DMS79 treated with DMSO at 0.1 percent for 48 hours (cell line): Measurements from ENCODE around the gene COX8C.

Source experiments
- DNase-seq: peaks from one replicate; lab custom pipeline; 2025; lab: John Stamatoyannopoulos, UW

The COX8C gene

GRCh38 chr14:93346926-93347721 is at the start of gene COX8C:
COX8C (plus strand) TSS chr14:93347182; CDS start chr14:93347269, 87 bp downstream.
- no peak for DNase-seq

- no peak for DNase-seq
These were observed 47.6 kb upstream of the COX8C start for GRCh38 chr14:93299416-93299815.

GRCh38 chr14:93299866-93300265 is 47.1 kb upstream of the COX8C start:
- no peak for DNase-seq

- DNase-seq: no peak
These were observed 45.0 kb upstream of the COX8C start for GRCh38 chr14:93301821-93302447.

GRCh38 chr14:93302688-93303581 is 44.0 kb upstream of the COX8C start:
- DNase-seq: no peak

- DNase-seq: no peak
These were observed 43.3 kb upstream of the COX8C start for GRCh38 chr14:93303659-93304058.

GRCh38 chr14:93304771-93305170 is 42.2 kb upstream of the COX8C start:
- no peak for DNase-seq

- DNase-seq: no peak
These were observed 41.1 kb upstream of the COX8C start for GRCh38 chr14:93305725-93306418.

- DNase-seq: no peak
These were observed 40.2 kb upstream of the COX8C start for GRCh38 chr14:93306812-93307211.

GRCh38 chr14:93308686-93309345 is 38.2 kb upstream of the COX8C start:
- DNase-seq: no peak

GRCh38 chr14:93309427-93309966 is 37.5 kb upstream of the COX8C start:
- DNase-seq: no peak

- DNase-seq: no peak
These were observed 35.9 kb upstream of the COX8C start for GRCh38 chr14:93311082-93311481.

GRCh38 chr14:93315575-93315974 is 31.4 kb upstream of the COX8C start:
- DNase-seq: no peak

GRCh38 chr14:93316716-93317115 is 30.3 kb upstream of the COX8C start:
- DNase-seq: no peak

- DNase-seq: peak; percentile 42
These were observed 29.6 kb upstream of the COX8C start for GRCh38 chr14:93317210-93317874.

GRCh38 chr14:93317875-93318807 is 28.8 kb upstream of the COX8C start:
- no peak for DNase-seq

- DNase-seq: peak; percentile 61
These were observed 28.1 kb upstream of the COX8C start for GRCh38 chr14:93318927-93319326.

GRCh38 chr14:93319494-93319893 is 27.5 kb upstream of the COX8C start:
- DNase-seq: no peak

GRCh38 chr14:93319958-93320357 is 27.0 kb upstream of the COX8C start:
- DNase-seq: no peak
